Sigmoid colon (tissue), 3 donors: ENCODE measurements around the gene GHSR.

Experiments
- CTCF ChIP-seq, 4 experiments: fragments of 450-650 bp in 3 of 4; fragments of 200-600 bp in 1 of 4; IDR thresholded peaks; one replicate each; pipeline ENCODE4 v1.5.1; 2016 to 2019; ENCODE audit warnings: antibody characterized with exemption in 4 of 4, mild to moderate bottlenecking in 3 of 4, moderate library complexity in 2 of 4
- POLR2A ChIP-seq, 2 donors: fragments of 450-650 bp; IDR thresholded peaks; one replicate each; pipeline ENCODE4 v1.6.1; 2016; ENCODE audit warnings: antibody characterized with exemption in 2 of 2, mild to moderate bottlenecking in 2 of 2, moderate library complexity in 2 of 2

GRCh38 chr3:172396400-172396799 is 51.9 kb downstream of the GHSR start:
- no peak for TF ChIP-seq CTCF (IDR thresholded peaks at IDR 0.05)
- no peak for TF ChIP-seq POLR2A (IDR thresholded peaks at IDR 0.05)
